Stomach (tissue), 9 donors: ENCODE measurements around the gene GABBR1. TPM values are rescaled to one million over a fixed set of nuclear protein-coding genes. Genes with fewer than 3 reads are reported as not detected.

Experiments used
- DNase-seq, 2 donors: peaks; one replicate each; pipeline versions ENCODE4 v3.0.0 to v3.0.0-alpha.2; 2013 to 2019
- H3K27ac ChIP-seq, 5 donors: fragments of 200-600 bp in 4 of 5; sonication (generic) in 4 of 5; one replicate each; pipeline ENCODE4 v1.5.1; 2013 to 2019; ENCODE audit warnings: mild to moderate bottlenecking in 1 of 5, moderate library complexity in 1 of 5
- H3K27me3 ChIP-seq, 3 donors: fragments of 200-600 bp; sonication (generic); one replicate each; pipeline ENCODE4 v1.5.1; 2017 to 2019; ENCODE audit warnings: mixed run types in 1 of 3
- H3K36me3 ChIP-seq, 4 donors: fragments of 200-600 bp; sonication (generic); 1 replicate in 3 of 4; 2 replicates in 1 of 4; pipeline ENCODE4 v1.5.1; 2016 to 2019
- H3K4me1 ChIP-seq, 4 donors: fragments of 200-600 bp; sonication (generic); one replicate each; pipeline ENCODE4 v1.5.1; 2016 to 2019
- H3K4me3 ChIP-seq, 4 donors: fragments of 200-600 bp; sonication (generic) in 3 of 4; one replicate each; pipeline ENCODE4 v1.5.1; 2016 to 2019; ENCODE audit warnings: mild to moderate bottlenecking in 1 of 4
- H3K9me3 ChIP-seq, 4 donors: fragments of 200-600 bp; sonication (generic); one replicate each; pipeline ENCODE4 v1.5.1; 2016 to 2019
- EP300 ChIP-seq: sonication (generic); formaldehyde crosslinking; IDR thresholded peaks from one replicate; pipeline ENCODE4 v1.6.1; 2017; ENCODE audit warnings: antibody characterized with exemption
- POLR2A ChIP-seq, 4 donors: fragments of 450-650 bp; IDR thresholded peaks; one replicate each; pipeline ENCODE4 v1.6.1; 2016; ENCODE audit warnings: antibody characterized with exemption in 4 of 4, control low read depth in 2 of 4, mild to moderate bottlenecking in 1 of 4, moderate library complexity in 1 of 4
- POLR2AphosphoS5 ChIP-seq, 3 donors: sonication (generic); formaldehyde crosslinking; IDR thresholded peaks; one replicate each; pipeline ENCODE4 v1.6.1; 2016; ENCODE audit warnings: antibody characterized with exemption in 3 of 3
- WGBS, 5 donors: extraction: QIAGEN DNeasy Blood & Tissue Kit in 3 of 5; methylation state at CpG; one replicate each; pipeline versions ENCODE4 v1.1.5 to v1.1.7; 2013 to 2018; 5-methylcytosine and 5-hydroxymethylcytosine counted together
- intact Hi-C: fragments of 100-400 bp; cut with DNase I; formaldehyde crosslinking; loops from one replicate; pipeline ENCODE4 v1.15.1; 2023; ENCODE audit warnings: low total_unique reads
- polyA plus RNA-seq, 3 donors: library from polyadenylated mRNA; stranded (reverse); fragments of 200-250 nt; gene quantifications; one replicate each; pipeline ENCODE4 v1.2.3, GENCODE V29; 2013
- total RNA-seq, 5 donors: library from RNA; depleted of rRNA; stranded (reverse); fragments of >200 nt; gene quantifications; one replicate each; pipeline versions ENCODE4 v1.1.0 to v1.2.3, GENCODE V29; 2014 to 2016
- TF ChIP-seq, protein P1 (sequence below), 7 experiments: fragments of 450-650 bp in 4 of 7; fragments of 200-600 bp in 3 of 7; sonication (generic) in 3 of 7; IDR thresholded peaks; one replicate each; pipeline ENCODE4 v1.5.1; 2016 to 2019; ENCODE audit warnings: antibody characterized with exemption in 7 of 7, control low read depth in 2 of 7, mild to moderate bottlenecking in 1 of 7
- donor health status: healthy with polysubstance abuse.
- donor health status: Bipolar disorder and iron deficiency.
- donor health status: healthy.

GABBR1 gene
- total and polyA plus RNA-seq, 8 donors, result 4.5 to 101 (median 29.8) TPM

GRCh38 chr6:29624520-29624961 lies 8.4 kb downstream of the GABBR1 start:
- intact Hi-C loops, result no loop called here
- DNase-seq, result no peak

DNA sequence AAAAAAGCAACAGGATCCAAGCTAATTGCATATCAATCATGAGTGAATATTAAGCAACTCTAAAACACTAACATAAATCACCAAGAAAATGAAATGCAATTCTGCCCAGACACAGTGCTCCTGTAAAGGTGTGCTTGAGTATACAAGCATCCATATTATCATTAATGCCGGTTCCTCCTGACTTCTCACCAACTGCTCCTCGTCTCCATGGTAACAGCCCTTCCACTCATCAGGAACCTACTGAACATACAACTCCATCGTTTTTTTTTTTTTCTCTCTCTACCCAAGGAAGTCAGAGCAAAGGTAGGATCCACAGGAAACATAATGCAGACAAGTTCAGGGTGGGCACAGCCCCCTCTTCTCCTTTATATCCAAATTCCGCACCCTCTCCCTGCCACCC lies 12.4 kb downstream of the GABBR1 start:
- intact Hi-C loops, result no loop called here
- Histone ChIP-seq H3K4me3 (no peak overlapping the region), H3K27me3 (no peaks in the 10 kb centered on the region), H3K9me3 (no peaks in the 10 kb centered on the region), H3K4me1 (no peaks in the 10 kb centered on the region), H3K27ac (no peak overlapping the region), H3K36me3 (peaks cover 10 to 74% (median 72%) of the 10 kb centered on the region in 4 donors)
- no peak for DNase-seq
- TF ChIP-seq POLR2A (IDR thresholded peaks at IDR 0.05) (no peak), POLR2AphosphoS5 (IDR thresholded peaks at IDR 0.05) (no peak), EP300 (no peak)
- TF ChIP-seq, protein P1, sequence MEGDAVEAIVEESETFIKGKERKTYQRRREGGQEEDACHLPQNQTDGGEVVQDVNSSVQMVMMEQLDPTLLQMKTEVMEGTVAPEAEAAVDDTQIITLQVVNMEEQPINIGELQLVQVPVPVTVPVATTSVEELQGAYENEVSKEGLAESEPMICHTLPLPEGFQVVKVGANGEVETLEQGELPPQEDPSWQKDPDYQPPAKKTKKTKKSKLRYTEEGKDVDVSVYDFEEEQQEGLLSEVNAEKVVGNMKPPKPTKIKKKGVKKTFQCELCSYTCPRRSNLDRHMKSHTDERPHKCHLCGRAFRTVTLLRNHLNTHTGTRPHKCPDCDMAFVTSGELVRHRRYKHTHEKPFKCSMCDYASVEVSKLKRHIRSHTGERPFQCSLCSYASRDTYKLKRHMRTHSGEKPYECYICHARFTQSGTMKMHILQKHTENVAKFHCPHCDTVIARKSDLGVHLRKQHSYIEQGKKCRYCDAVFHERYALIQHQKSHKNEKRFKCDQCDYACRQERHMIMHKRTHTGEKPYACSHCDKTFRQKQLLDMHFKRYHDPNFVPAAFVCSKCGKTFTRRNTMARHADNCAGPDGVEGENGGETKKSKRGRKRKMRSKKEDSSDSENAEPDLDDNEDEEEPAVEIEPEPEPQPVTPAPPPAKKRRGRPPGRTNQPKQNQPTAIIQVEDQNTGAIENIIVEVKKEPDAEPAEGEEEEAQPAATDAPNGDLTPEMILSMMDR (IDR thresholded peaks at IDR 0.05), result no peak
- 76 to 82% (median 79%) methylated on average over 4 of the region's 4 CpGs for WGBS, 5 donors

More at GRCh38 chr6:29624520-29624961, 8.4 kb downstream of the GABBR1 start:
- 64 to 82% (median 71%) methylated on average over 3 of the region's 3 CpGs for WGBS, 5 donors
- H3K27ac ChIP-seq, result no peak overlapping the region
- peaks cover 5 to 45% (median 42%) of the 10 kb centered on the region in 4 donors for H3K36me3 ChIP-seq
- H3K4me1 ChIP-seq, result peaks cover 19 to 28% (median 24%) of the 10 kb centered on the region in 4 donors
- peaks cover 0 to 19% (median 0%) of the 10 kb centered on the region in 3 donors for H3K27me3 ChIP-seq
- H3K9me3 ChIP-seq, result no peaks in the 10 kb centered on the region
- TF ChIP-seq POLR2AphosphoS5 (IDR thresholded peaks at IDR 0.05), result no peak
- TF ChIP-seq EP300, result no peak
- no peak overlapping the region for H3K4me3 ChIP-seq

DNA sequence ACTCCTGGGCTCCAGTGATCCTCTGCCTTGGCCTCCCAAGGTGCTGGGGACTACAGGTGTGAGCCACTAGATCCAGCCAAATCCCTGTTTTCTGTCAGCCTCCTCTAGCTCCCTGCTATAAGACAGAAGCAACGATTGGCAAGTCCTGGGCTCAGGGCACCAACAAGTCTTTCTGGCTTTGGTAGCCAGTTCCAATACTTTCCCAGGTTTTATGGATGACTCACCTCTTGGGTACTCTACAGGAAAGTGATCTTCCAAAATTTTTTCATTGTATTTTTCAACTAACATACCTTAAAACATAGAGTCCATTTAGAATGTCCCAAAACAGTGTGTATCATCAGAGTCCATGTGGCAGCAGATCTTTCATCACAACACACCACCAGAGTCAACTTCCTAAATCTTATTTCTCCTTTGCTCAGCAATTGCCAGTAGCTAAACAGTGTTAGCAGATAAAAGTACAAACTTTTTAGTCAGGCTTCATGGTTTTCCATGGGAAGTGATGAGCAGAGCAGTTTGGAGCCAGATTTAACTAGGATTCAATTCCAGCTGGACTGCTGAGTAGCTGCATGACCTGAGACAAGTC lies 13.3 kb downstream of the GABBR1 start:
- H3K36me3 ChIP-seq, result peaks cover 10 to 81% (median 75%) of the 10 kb centered on the region in 4 donors
- intact Hi-C loops, result no loop called here
- WGBS, 5 donors, result 77 to 96% (median 89%) methylated on average over 1 of the region's 1 CpG

GRCh38 chr6:29617782-29618554 lies 15.0 kb downstream of the GABBR1 start:
- H3K27me3 ChIP-seq, result no peaks in the 10 kb centered on the region
- no peak for DNase-seq
- H3K4me1 ChIP-seq, result no peaks in the 10 kb centered on the region
- TF ChIP-seq POLR2A (IDR thresholded peaks at IDR 0.05), result no peak
- H3K36me3 ChIP-seq, result peaks cover 16 to 88% (median 82%) of the 10 kb centered on the region in 4 donors
- WGBS, 5 donors, result 92 to 95% (median 94%) methylated on average over 8 of the region's 8 CpGs
- intact Hi-C loops, result no loop called here
- H3K9me3 ChIP-seq, result no peaks in the 10 kb centered on the region
- no peak overlapping the region for H3K27ac ChIP-seq
- no peak overlapping the region for H3K4me3 ChIP-seq

More for the DNA sequence above, 13.3 kb downstream of the GABBR1 start:
- no peak for DNase-seq
- Histone ChIP-seq H3K27me3 (no peaks in the 10 kb centered on the region), H3K4me1 (no peaks in the 10 kb centered on the region), H3K9me3 (no peaks in the 10 kb centered on the region), H3K27ac (no peak overlapping the region), H3K4me3 (no peak overlapping the region)
- TF ChIP-seq POLR2AphosphoS5 (IDR thresholded peaks at IDR 0.05) (no peak), POLR2A (IDR thresholded peaks at IDR 0.05) (no peak), EP300 (no peak)
- TF ChIP-seq, protein P1 (IDR thresholded peaks at IDR 0.05), result no peak

DNA sequence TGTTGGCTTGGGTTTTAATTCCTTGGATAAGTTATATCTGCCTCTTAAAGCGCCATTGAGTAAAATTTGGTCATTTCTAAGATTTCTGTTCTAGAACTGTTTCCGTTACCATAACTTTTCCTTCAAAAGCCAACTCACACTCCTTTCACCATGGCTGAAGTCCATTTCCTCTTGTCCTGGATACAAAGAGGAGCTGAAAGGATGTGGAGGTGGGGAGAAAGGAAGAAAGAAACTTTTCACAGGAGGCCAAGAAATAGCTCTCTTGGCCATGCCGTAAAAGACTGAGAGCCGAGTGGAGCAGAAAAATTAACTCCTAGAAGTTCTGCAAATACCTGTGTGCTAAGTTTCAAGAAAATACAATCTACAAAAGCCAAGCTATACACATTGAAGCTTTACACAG lies 21.6 kb downstream of the GABBR1 start:
- no peak for DNase-seq
- intact Hi-C loops, result no loop called here
- TF ChIP-seq, protein P1 (IDR thresholded peaks at IDR 0.05), result no peak
- TF ChIP-seq POLR2AphosphoS5 (IDR thresholded peaks at IDR 0.05), result no peak
- TF ChIP-seq EP300, result no peak
- no peak for TF ChIP-seq POLR2A (IDR thresholded peaks at IDR 0.05)
- H3K4me3 ChIP-seq, result no peak overlapping the region
- no peak overlapping the region for H3K27ac ChIP-seq
- no peaks in the 10 kb centered on the region for H3K4me1 ChIP-seq
- H3K9me3 ChIP-seq, result no peaks in the 10 kb centered on the region
- WGBS, 5 donors, result 81 to 94% (median 90%) methylated on average over 4 of the region's 4 CpGs
- H3K27me3 ChIP-seq, result no peaks in the 10 kb centered on the region
- peaks cover 42 to 95% (median 86%) of the 10 kb centered on the region in 4 donors for H3K36me3 ChIP-seq
